Progenitor cell of endocrine pancreas (in vitro differentiated cells): ENCODE data around the gene ZBED3. TPM values are rescaled to one million over a fixed set of nuclear protein-coding genes. Genes with fewer than 3 reads are reported as not detected.

Experiments
- DNase-seq: peaks from one replicate; pipeline ENCODE4 v3.0.0; 2021; ENCODE audit warnings: low spot score; ENCODE audit not compliant: unreplicated experiment
- H3K27ac Mint-ChIP-seq: 2 replicates; pipeline ENCODE4 v1.8.0; 2021; ENCODE audit warnings: mild to moderate bottlenecking, moderate library complexity, mixed read lengths
- H3K27me3 Mint-ChIP-seq: 2 replicates; pipeline ENCODE4 v1.8.0; 2021; ENCODE audit warnings: mixed read lengths
- H3K36me3 Mint-ChIP-seq: 2 replicates; pipeline ENCODE4 v1.8.0; 2022; ENCODE audit warnings: mixed read lengths; ENCODE audit not compliant: insufficient read depth
- H3K4me1 Mint-ChIP-seq: 2 replicates; pipeline ENCODE4 v1.8.0; 2021; ENCODE audit warnings: low read depth, mixed read lengths
- H3K4me3 Mint-ChIP-seq: 2 replicates; pipeline ENCODE4 v1.8.0; 2021; ENCODE audit warnings: low read depth, mild to moderate bottlenecking, moderate library complexity, mixed read lengths
- H3K9me3 Mint-ChIP-seq: 2 replicates; pipeline ENCODE4 v1.8.0; 2021; ENCODE audit warnings: low read depth, mixed read lengths
- CTCF ChIP-seq: fragments of 200-600 bp; sonication (generic); IDR thresholded peaks from one replicate; pipeline ENCODE4 v1.5.0; 2021; ENCODE audit warnings: antibody characterized with exemption, mild to moderate bottlenecking; ENCODE audit not compliant: unreplicated experiment
- total RNA-seq: library from RNA; stranded (reverse); gene quantifications from 2 replicates; pipeline ENCODE4 v1.2.1, GENCODE V29; 2021

Gene ZBED3
- total RNA-seq, 1 donor from 2014 or later, result 37.1 TPM

GRCh38 chr5:77065256-77065655 lies 21.8 kb downstream of the ZBED3 start:
- H3K4me3 Mint-ChIP-seq, result no peak overlapping the region
- no peak for DNase-seq
- no peak for TF ChIP-seq CTCF
- H3K4me1 Mint-ChIP-seq, result peaks cover 5% of the 10 kb centered on the region
- H3K27me3 Mint-ChIP-seq, result no peaks in the 10 kb centered on the region
- H3K36me3 Mint-ChIP-seq, result peaks cover 29% of the 10 kb centered on the region
- H3K27ac Mint-ChIP-seq, result no peak overlapping the region
- no peaks in the 10 kb centered on the region for H3K9me3 Mint-ChIP-seq

- H3K4me1 Mint-ChIP-seq, result peaks cover 5% of the 10 kb centered on the region
- peaks cover 31% of the 10 kb centered on the region for H3K36me3 Mint-ChIP-seq
- H3K4me3 Mint-ChIP-seq, result no peak overlapping the region
These were observed 23.0 kb downstream of the ZBED3 start for GRCh38 chr5:77064040-77064439.

GRCh38 chr5:77046416-77047073 lies 40.5 kb downstream of the ZBED3 start:
- Mint-ChIP-seq H3K4me3 (no peak overlapping the region), H3K36me3 (peaks cover 24% of the 10 kb centered on the region), H3K9me3 (no peaks in the 10 kb centered on the region), H3K4me1 (no peaks in the 10 kb centered on the region), H3K27me3 (no peaks in the 10 kb centered on the region), H3K27ac (no peak overlapping the region)
- DNase-seq, result no peak
- no peak for TF ChIP-seq CTCF

More at GRCh38 chr5:77064040-77064439, 23.0 kb downstream of the ZBED3 start:
- no peak for DNase-seq
- Mint-ChIP-seq H3K27me3 (no peaks in the 10 kb centered on the region), H3K9me3 (no peaks in the 10 kb centered on the region), H3K27ac (no peak overlapping the region)
- TF ChIP-seq CTCF, result peak; percentile 34

GRCh38 chr5:77035950-77036349 lies 51.1 kb downstream of the ZBED3 start:
- Mint-ChIP-seq H3K4me3 (no peak overlapping the region), H3K36me3 (peaks cover 29% of the 10 kb centered on the region)

GRCh38 chr5:77033338-77033737 lies 53.7 kb downstream of the ZBED3 start:
- no peak for TF ChIP-seq CTCF
- peaks cover 11% of the 10 kb centered on the region for H3K4me1 Mint-ChIP-seq

More at GRCh38 chr5:77035950-77036349, 51.1 kb downstream of the ZBED3 start:
- Mint-ChIP-seq H3K27me3 (no peaks in the 10 kb centered on the region), H3K9me3 (peaks cover 2% of the 10 kb centered on the region), H3K4me1 (peaks cover 10% of the 10 kb centered on the region), H3K27ac (no peak overlapping the region)
- no peak for DNase-seq
- TF ChIP-seq CTCF, result no peak

More at GRCh38 chr5:77033338-77033737, 53.7 kb downstream of the ZBED3 start:
- no peak for DNase-seq
- no peak overlapping the region for H3K4me3 Mint-ChIP-seq
- H3K36me3 Mint-ChIP-seq, result peaks cover 20% of the 10 kb centered on the region
- no peaks in the 10 kb centered on the region for H3K27me3 Mint-ChIP-seq
- H3K9me3 Mint-ChIP-seq, result peaks cover 10% of the 10 kb centered on the region
- peak overlapping the region; percentile 13 for H3K27ac Mint-ChIP-seq
